Keratinocyte (primary cell): ENCODE data around the gene SIGLEC11.
"Not testable (repeated sequence)": the region's sequence is repeated elsewhere in the genome, so short reads cannot be mapped to it uniquely, and the experiment has no call there.

Source experiments
- EZH2 ChIP-seq: IDR thresholded peaks from one replicate; pipeline ENCODE4 v1.6.1; 2012; ENCODE audit warnings: inconsistent platforms, mild to moderate bottlenecking, low read length, moderate library complexity
- TF ChIP-seq, protein P1 (sequence below), 3 experiments: IDR thresholded peaks in 1 of 3; conservative IDR thresholded peaks in 1 of 3; optimal IDR thresholded peaks in 1 of 3; 2 replicates in 2 of 3; 3 replicates in 1 of 3; pipeline versions ENCODE3 to v1.5.1; 2011; ENCODE audit warnings: low read length in 3 of 3, mild to moderate bottlenecking in 3 of 3, moderate library complexity in 2 of 3, control low read depth in 1 of 3, inconsistent platforms in 1 of 3; ENCODE audit not compliant: insufficient read depth in 2 of 3; ENCODE audit errors: extremely low read depth in 1 of 3

GRCh38 chr19:49958144-49958543 is 2.8 kb downstream of the SIGLEC11 start:
- TF ChIP-seq, protein P1, sequence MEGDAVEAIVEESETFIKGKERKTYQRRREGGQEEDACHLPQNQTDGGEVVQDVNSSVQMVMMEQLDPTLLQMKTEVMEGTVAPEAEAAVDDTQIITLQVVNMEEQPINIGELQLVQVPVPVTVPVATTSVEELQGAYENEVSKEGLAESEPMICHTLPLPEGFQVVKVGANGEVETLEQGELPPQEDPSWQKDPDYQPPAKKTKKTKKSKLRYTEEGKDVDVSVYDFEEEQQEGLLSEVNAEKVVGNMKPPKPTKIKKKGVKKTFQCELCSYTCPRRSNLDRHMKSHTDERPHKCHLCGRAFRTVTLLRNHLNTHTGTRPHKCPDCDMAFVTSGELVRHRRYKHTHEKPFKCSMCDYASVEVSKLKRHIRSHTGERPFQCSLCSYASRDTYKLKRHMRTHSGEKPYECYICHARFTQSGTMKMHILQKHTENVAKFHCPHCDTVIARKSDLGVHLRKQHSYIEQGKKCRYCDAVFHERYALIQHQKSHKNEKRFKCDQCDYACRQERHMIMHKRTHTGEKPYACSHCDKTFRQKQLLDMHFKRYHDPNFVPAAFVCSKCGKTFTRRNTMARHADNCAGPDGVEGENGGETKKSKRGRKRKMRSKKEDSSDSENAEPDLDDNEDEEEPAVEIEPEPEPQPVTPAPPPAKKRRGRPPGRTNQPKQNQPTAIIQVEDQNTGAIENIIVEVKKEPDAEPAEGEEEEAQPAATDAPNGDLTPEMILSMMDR (optimal IDR thresholded peaks at IDR 0.05 in 1 of 3, IDR thresholded peaks at IDR 0.05 in 1 of 3, conservative IDR thresholded peaks at IDR 0.05 in 1 of 3; ENCODE audit: extremely low read depth in 1 of 3, insufficient read depth in 2 of 3, low read length in 3 of 3), result not testable (repeated sequence)
- not testable (repeated sequence) for TF ChIP-seq EZH2
